Measurements from ENCODE around the gene GGT7. TPM values are rescaled to one million over a fixed set of nuclear protein-coding genes. Genes with fewer than 3 reads are reported as not detected.

GGT7 gene
- total and polyA plus RNA-seq, 4 donors: 3.7 to 8.1 (median 6.0) TPM

GRCh38 chr20:34895465-34895864 is 22.8 kb upstream of the GGT7 start:
- Histone ChIP-seq H3K27ac (ENCODE audit: low read depth in 1 of 2, low read length in 2 of 2) (no peak overlapping the region), H3K4me3 (ENCODE audit: low read depth in 1 of 3, low read length in 3 of 3) (no peak overlapping the region), H3K9me3 (ENCODE audit: control insufficient read depth in 4 of 4, low read length in 3 of 4) (no peaks in the 10 kb centered on the region), H3K27me3 (ENCODE audit: control insufficient read depth in 4 of 4, insufficient read depth in 4 of 4, low read length in 3 of 4) (no peaks in the 10 kb centered on the region), H3K36me3 (ENCODE audit: control insufficient read depth in 4 of 4, insufficient read depth in 3 of 4, low read depth in 1 of 4, low read length in 3 of 4) (peaks cover 0 to 2% (median under 1%) of the 10 kb centered on the region in 4 donors), H3K4me1 (ENCODE audit: control insufficient read depth in 4 of 4, insufficient read depth in 4 of 4, low read length in 3 of 4) (peaks cover 2 to 21% (median 16%) of the 10 kb centered on the region in 4 donors), H3K9ac (ENCODE audit: low read depth in 1 of 2, low read length in 2 of 2) (no peak overlapping the region)
- DNase-seq (ENCODE audit: low spot score): no peak
- TF ChIP-seq YY1 (IDR thresholded peaks at IDR 0.05) (no peak), CTCF (IDR thresholded peaks at IDR 0.05; ENCODE audit: low read depth, low read length, missing input control) (no peak), HNF4A (conservative IDR thresholded peaks at IDR 0.05) (no peak), RAD21 (IDR thresholded peaks at IDR 0.05) (no peak), HNF4G (IDR thresholded peaks at IDR 0.05) (no peak), JUND (IDR thresholded peaks at IDR 0.05) (no peak), FOXA2 (IDR thresholded peaks at IDR 0.05) (no peak), EGR1 (IDR thresholded peaks at IDR 0.05; ENCODE audit: low read depth in 2 of 2) (no peak), RXRA (IDR thresholded peaks at IDR 0.05) (no peak), ZBTB33 (IDR thresholded peaks at IDR 0.05) (no peak), TAF1 (conservative IDR thresholded peaks at IDR 0.05) (no peak), GABPA (IDR thresholded peaks at IDR 0.05 in 1 of 2, conservative IDR thresholded peaks at IDR 0.05 in 1 of 2) (no peak), MAX (IDR thresholded peaks at IDR 0.05) (no peak), FOXA1 (IDR thresholded peaks at IDR 0.05) (no peak), ATF3 (IDR thresholded peaks at IDR 0.05) (no peak), SP1 (IDR thresholded peaks at IDR 0.05) (no peak), REST (IDR thresholded peaks at IDR 0.05) (no peak), NR2F2 (IDR thresholded peaks at IDR 0.05) (no peak)
- 68% methylated on average over 3 of the region's 3 CpGs for WGBS

Measured in liver (tissue), 9 donors.